Vagina (tissue), 2 donors: ENCODE data around the gene INPP5A. TPM values are rescaled to one million over a fixed set of nuclear protein-coding genes. Genes with fewer than 3 reads are reported as not detected.

ENCODE experiments used
- DNase-seq, 2 donors: peaks; one replicate each; pipeline ENCODE4 v3.0.0-alpha.2; 2017; ENCODE audit errors: extremely low spot score in 2 of 2
- H3K27ac ChIP-seq: fragments of 200-600 bp; sonication (generic); one replicate; pipeline ENCODE4 v1.5.1; 2019
- H3K27me3 ChIP-seq: fragments of 200-600 bp; sonication (generic); one replicate; pipeline ENCODE4 v1.5.1; 2019
- H3K36me3 ChIP-seq, 2 donors: fragments of 200-600 bp; sonication (generic); one replicate each; pipeline ENCODE4 v1.5.1; 2017 to 2019
- H3K4me1 ChIP-seq: fragments of 200-600 bp; sonication (generic); one replicate; pipeline ENCODE4 v1.5.1; 2019
- H3K4me3 ChIP-seq, 2 donors: fragments of 200-600 bp; sonication (generic); 1 replicate in 1 of 2; 2 replicates in 1 of 2; pipeline ENCODE4 v1.5.1; 2016 to 2019
- H3K9me3 ChIP-seq: fragments of 200-600 bp; sonication (generic); one replicate; pipeline ENCODE4 v1.5.1; 2019
- CTCF ChIP-seq, 3 experiments: fragments of 450-650 bp in 2 of 3; fragments of 200-600 bp in 1 of 3; sonication (generic) in 1 of 3; IDR thresholded peaks; one replicate each; pipeline ENCODE4 v1.5.1; 2017 to 2019; ENCODE audit warnings: antibody characterized with exemption in 3 of 3, mild to moderate bottlenecking in 2 of 3, moderate library complexity in 2 of 3
- POLR2A ChIP-seq, 2 donors: fragments of 450-650 bp; IDR thresholded peaks; one replicate each; pipeline ENCODE4 v1.6.1; 2017; ENCODE audit warnings: antibody characterized with exemption in 2 of 2, mild to moderate bottlenecking in 2 of 2, moderate library complexity in 2 of 2
- POLR2AphosphoS5 ChIP-seq, 2 donors: sonication (generic); formaldehyde crosslinking; IDR thresholded peaks; one replicate each; pipeline ENCODE4 v1.9.0; 2017; ENCODE audit warnings: antibody characterized with exemption in 2 of 2, mild to moderate bottlenecking in 2 of 2, low read depth in 1 of 2; ENCODE audit not compliant: insufficient read depth in 1 of 2
- intact Hi-C: fragments of 100-400 bp; cut with DNase I; formaldehyde crosslinking; loops from one replicate; pipeline ENCODE4 v1.15.1; 2023
- total RNA-seq: library from RNA; depleted of rRNA; stranded (reverse); fragments of >200 nt; gene quantifications from one replicate; pipeline ENCODE4 v1.2.3, GENCODE V29; 2016

Gene INPP5A
- total RNA-seq, 1 donor from 2014 or later: 24.3 TPM

GRCh38 chr10:132492323-132493025 lies 45.1 kb upstream of the INPP5A start:
- H3K9me3 ChIP-seq: no peaks in the 10 kb centered on the region
- intact Hi-C loops: no loop called here
- TF ChIP-seq CTCF (IDR thresholded peaks at IDR 0.05) (no peak), POLR2A (IDR thresholded peaks at IDR 0.05) (no peak), POLR2AphosphoS5 (IDR thresholded peaks at IDR 0.05; ENCODE audit: insufficient read depth in 1 of 2, low read depth in 1 of 2) (peak in 1 of 2 donors; percentile 33)
- DNase-seq: no peak
- H3K4me3 ChIP-seq: no peak overlapping the region
- peak overlapping the region; percentile 72 for H3K27ac ChIP-seq
- peaks cover 43% of the 10 kb centered on the region for H3K4me1 ChIP-seq
- H3K27me3 ChIP-seq: no peaks in the 10 kb centered on the region
- no peaks in the 10 kb centered on the region for H3K36me3 ChIP-seq

- no peak for TF ChIP-seq CTCF (IDR thresholded peaks at IDR 0.05)
- no peak for TF ChIP-seq POLR2AphosphoS5 (IDR thresholded peaks at IDR 0.05; ENCODE audit: insufficient read depth in 1 of 2, low read depth in 1 of 2)
- no peak for TF ChIP-seq POLR2A (IDR thresholded peaks at IDR 0.05)
- Histone ChIP-seq H3K4me1 (peaks cover 43% of the 10 kb centered on the region), H3K9me3 (no peaks in the 10 kb centered on the region), H3K4me3 (no peak overlapping the region), H3K27me3 (no peaks in the 10 kb centered on the region), H3K36me3 (no peaks in the 10 kb centered on the region), H3K27ac (peak overlapping the region; percentile 72)
- DNase-seq: no peak
- intact Hi-C loops: no loop called here
These were observed 44.3 kb upstream of the INPP5A start for GRCh38 chr10:132493246-132493755.

GRCh38 chr10:132493756-132494290 lies 43.8 kb upstream of the INPP5A start:
- Histone ChIP-seq H3K36me3 (no peaks in the 10 kb centered on the region), H3K4me3 (no peak overlapping the region), H3K4me1 (peaks cover 40% of the 10 kb centered on the region), H3K27ac (peak overlapping the region; percentile 72), H3K9me3 (no peaks in the 10 kb centered on the region), H3K27me3 (no peaks in the 10 kb centered on the region)
- intact Hi-C loops: no loop called here
- no peak for DNase-seq
- TF ChIP-seq CTCF (IDR thresholded peaks at IDR 0.05) (no peak), POLR2AphosphoS5 (IDR thresholded peaks at IDR 0.05; ENCODE audit: insufficient read depth in 1 of 2, low read depth in 1 of 2) (no peak), POLR2A (IDR thresholded peaks at IDR 0.05) (no peak)

- Histone ChIP-seq H3K4me3 (no peak overlapping the region), H3K27ac (peak overlapping the region; percentile 49), H3K27me3 (no peaks in the 10 kb centered on the region), H3K9me3 (no peaks in the 10 kb centered on the region), H3K4me1 (peaks cover 34% of the 10 kb centered on the region), H3K36me3 (no peaks in the 10 kb centered on the region)
- no peak for TF ChIP-seq POLR2AphosphoS5 (IDR thresholded peaks at IDR 0.05; ENCODE audit: insufficient read depth in 1 of 2, low read depth in 1 of 2)
- TF ChIP-seq CTCF (IDR thresholded peaks at IDR 0.05): no peak
- TF ChIP-seq POLR2A (IDR thresholded peaks at IDR 0.05): no peak
- no peak for DNase-seq
- intact Hi-C loops: no loop called here
These were observed 42.5 kb upstream of the INPP5A start for GRCh38 chr10:132494866-132495630.
